ENCODE data around the gene SEC11C. TPM values are rescaled to one million over a fixed set of nuclear protein-coding genes. Genes with fewer than 3 reads are reported as not detected.
"Not testable (repeated sequence)": the region's sequence is repeated elsewhere in the genome, so short reads cannot be mapped to it uniquely, and the experiment has no call there.

The SEC11C gene
- polyA plus RNA-seq, 1 of the 3 experiments (the other 2 are of a cell fraction) = 21.7 TPM

- Histone ChIP-seq H3K36me3 (replicated peaks in 1 of 2; ENCODE audit: control insufficient read depth in 1 of 2, insufficient read depth in 2 of 2, low read length in 1 of 2) (no peaks in the 10 kb centered on the region), H3F3A (replicated peaks; ENCODE audit: insufficient read depth) (peaks cover 7% of the 10 kb centered on the region), H3K79me2 (ENCODE audit: insufficient read depth) (peaks cover 13% of the 10 kb centered on the region; the same call in 1 of the 2 replicates), H3K27ac (ENCODE audit: low read depth in 2 of 2, low read length in 1 of 2) (no peak overlapping the region), H3K4me1 (ENCODE audit: control insufficient read depth in 1 of 2, insufficient read depth in 2 of 2, low read depth in 1 of 2, low read length in 1 of 2) (peaks cover 9 to 11% of the 10 kb centered on the region in 2 experiments; a peak in 3 of 4 replicates), H4K20me1 (ENCODE audit: insufficient read depth) (no peaks in the 10 kb centered on the region), H3K4me3 (ENCODE audit: low read depth in 2 of 2, low read length in 1 of 2) (no peak overlapping the region; a peak in 1 of 4 replicates), H2AFZ (ENCODE audit: low read depth) (no peak overlapping the region), H3K9ac (no peak overlapping the region), H3K27me3 (ENCODE audit: insufficient read depth) (no peaks in the 10 kb centered on the region), H3K4me2 (peak overlapping the region; percentile 81; the same call in 1 of the 2 replicates), H3K9me2 (no peaks in the 10 kb centered on the region), H3K9me3 (no peaks in the 10 kb centered on the region)
- WGBS (ENCODE audit: low lambda C conversion rate) = 100% methylated on average over 1 of the region's 1 CpG
- DNase-seq = no peak
- CTCF ChIA-PET = interaction anchor here (0.9 to 1.8 kb wide), 4 partner anchors 57 to 373 kb away, joined by 3 to 5 read pairs (median 4); no protein-coding TSS in a partner anchor
- POLR2A ChIA-PET = interaction anchor here (0.6 kb wide), 1 partner anchor 1347 kb away, joined by 3 read pairs; no protein-coding TSS in a partner anchor
- TF ChIP-seq SMC3 (IDR thresholded peaks at IDR 0.05; ENCODE audit: low read depth, low read length) (no peak), IRF3 (IDR thresholded peaks at IDR 0.05; ENCODE audit: low read depth, low read length) (no peak), EP300 (IDR thresholded peaks at IDR 0.05; ENCODE audit: borderline replicate concordance in 1 of 2, low read depth in 1 of 2, low read length in 1 of 2) (no peak), ELF1 (IDR thresholded peaks at IDR 0.05) (no peak), FOSL2 (IDR thresholded peaks at IDR 0.05; ENCODE audit: borderline replicate concordance, low read depth) (no peak), POLR2AphosphoS5 (IDR thresholded peaks at IDR 0.05; ENCODE audit: low read depth, low read length) (no peak)
- TF ChIP-seq, protein P1, sequence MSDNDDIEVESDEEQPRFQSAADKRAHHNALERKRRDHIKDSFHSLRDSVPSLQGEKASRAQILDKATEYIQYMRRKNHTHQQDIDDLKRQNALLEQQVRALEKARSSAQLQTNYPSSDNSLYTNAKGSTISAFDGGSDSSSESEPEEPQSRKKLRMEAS (IDR thresholded peaks at IDR 0.05; ENCODE audit: low read depth) = no peak
- TF ChIP-seq, protein P2, sequence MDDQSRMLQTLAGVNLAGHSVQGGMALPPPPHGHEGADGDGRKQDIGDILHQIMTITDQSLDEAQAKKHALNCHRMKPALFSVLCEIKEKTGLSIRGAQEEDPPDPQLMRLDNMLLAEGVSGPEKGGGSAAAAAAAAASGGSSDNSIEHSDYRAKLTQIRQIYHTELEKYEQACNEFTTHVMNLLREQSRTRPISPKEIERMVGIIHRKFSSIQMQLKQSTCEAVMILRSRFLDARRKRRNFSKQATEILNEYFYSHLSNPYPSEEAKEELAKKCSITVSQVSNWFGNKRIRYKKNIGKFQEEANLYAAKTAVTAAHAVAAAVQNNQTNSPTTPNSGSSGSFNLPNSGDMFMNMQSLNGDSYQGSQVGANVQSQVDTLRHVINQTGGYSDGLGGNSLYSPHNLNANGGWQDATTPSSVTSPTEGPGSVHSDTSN (IDR thresholded peaks at IDR 0.05) = no peak
These were observed 1.8 kb downstream of the SEC11C start for GRCh38 chr18:59141294-59142068.

- Histone ChIP-seq H3K9me3 (no peaks in the 10 kb centered on the region), H3K4me3 (ENCODE audit: low read depth in 2 of 2, low read length in 1 of 2) (no peak overlapping the region), H3F3A (replicated peaks; ENCODE audit: insufficient read depth) (peaks cover 7% of the 10 kb centered on the region), H4K20me1 (ENCODE audit: insufficient read depth) (no peaks in the 10 kb centered on the region), H3K4me2 (no peak overlapping the region), H3K36me3 (replicated peaks in 1 of 2; ENCODE audit: control insufficient read depth in 1 of 2, insufficient read depth in 2 of 2, low read length in 1 of 2) (no peaks in the 10 kb centered on the region), H3K9ac (no peak overlapping the region), H3K27me3 (ENCODE audit: insufficient read depth) (no peaks in the 10 kb centered on the region), H2AFZ (ENCODE audit: low read depth) (no peak overlapping the region), H3K27ac (ENCODE audit: low read depth in 2 of 2, low read length in 1 of 2) (no peak overlapping the region), H3K79me2 (ENCODE audit: insufficient read depth) (peaks cover 13% of the 10 kb centered on the region; the same call in 1 of the 2 replicates), H3K9me2 (no peaks in the 10 kb centered on the region), H3K4me1 (ENCODE audit: control insufficient read depth in 1 of 2, insufficient read depth in 2 of 2, low read depth in 1 of 2, low read length in 1 of 2) (peaks cover 9 to 11% of the 10 kb centered on the region in 2 experiments; a peak in 3 of 4 replicates)
- ChIA-PET CTCF (interaction anchor here (1.4 kb wide), 1 partner anchor 42 kb away, joined by 3 read pairs; no protein-coding TSS in a partner anchor), POLR2A (no interaction called here)
- WGBS (ENCODE audit: low lambda C conversion rate) = 92% methylated on average over 6 of the region's 6 CpGs
- DNase-seq = no peak
- TF ChIP-seq RXRA (IDR thresholded peaks at IDR 0.05; ENCODE audit: borderline replicate concordance, low read depth) = no peak
- no peak for TF ChIP-seq SIN3A (IDR thresholded peaks at IDR 0.05; ENCODE audit: borderline replicate concordance, low read depth, low read length)
- TF ChIP-seq IRF3 (IDR thresholded peaks at IDR 0.05; ENCODE audit: low read depth, low read length) = no peak
- no peak for TF ChIP-seq SMC3 (IDR thresholded peaks at IDR 0.05; ENCODE audit: low read depth, low read length)
These were observed 2.6 kb downstream of the SEC11C start for GRCh38 chr18:59142274-59142673.

- POLR2A ChIA-PET; H3K27me3 ChIP-seq (ENCODE audit: insufficient read depth); DNase-seq; H4K20me1 ChIP-seq (ENCODE audit: insufficient read depth); H3K9me2 ChIP-seq; H3K9ac ChIP-seq; H3K4me3 ChIP-seq (ENCODE audit: low read depth in 2 of 2, low read length in 1 of 2); H3K9me3 ChIP-seq; H3F3A ChIP-seq (replicated peaks; ENCODE audit: insufficient read depth); H3K36me3 ChIP-seq (replicated peaks in 1 of 2; ENCODE audit: control insufficient read depth in 1 of 2, insufficient read depth in 2 of 2, low read length in 1 of 2); H2AFZ ChIP-seq (ENCODE audit: low read depth): not testable (repeated sequence)
- CTCF ChIA-PET = interaction anchor here (1.1 to 2.2 kb wide), 4 partner anchors 15 to 126 kb away, joined by 3 to 6 read pairs (median 4); no protein-coding TSS in a partner anchor
- H3K4me2 ChIP-seq = peak overlapping the region; percentile 44; the same call in 1 of the 2 replicates
- 92% methylated on average over 11 of the region's 11 CpGs for WGBS (ENCODE audit: low lambda C conversion rate)
- H3K79me2 ChIP-seq (ENCODE audit: insufficient read depth) = peaks cover 13% of the 10 kb centered on the region; the same call in 1 of the 2 replicates
- H3K27ac ChIP-seq (ENCODE audit: low read depth in 2 of 2, low read length in 1 of 2) = peak overlapping the region in 1 of 2 experiments; percentile 22; a peak in 1 of 4 replicates
- H3K4me1 ChIP-seq (ENCODE audit: control insufficient read depth in 1 of 2, insufficient read depth in 2 of 2, low read depth in 1 of 2, low read length in 1 of 2) = peaks cover 9 to 11% of the 10 kb centered on the region in 2 experiments; a peak in 3 of 4 replicates
These were observed 3.2 kb downstream of the SEC11C start for GRCh38 chr18:59142800-59143416.

All from SK-N-SH (cell line).